Loucy (cell line): Measurements from ENCODE around the gene GOLGA5.

Experiments
- H2AFZ ChIP-seq: fragments of 200-600 bp; sonication (generic); 2 replicates; pipeline ENCODE4 v1.6.0; 2016; ENCODE audit warnings: antibody characterized with exemption, mild to moderate bottlenecking, low read length, moderate library complexity
- H3F3A ChIP-seq: fragments of 200-600 bp; 2 replicates; pipeline ENCODE4 v1.6.0; 2016; ENCODE audit warnings: antibody characterized with exemption, low read depth, mild to moderate bottlenecking
- H3K27me3 ChIP-seq: fragments of 200-600 bp; sonication (generic); 2 replicates; pipeline ENCODE4 v1.6.1; 2014; ENCODE audit warnings: low read length, mild to moderate bottlenecking; ENCODE audit not compliant: insufficient read depth, poor library complexity, severe bottlenecking
- H3K36me3 ChIP-seq: fragments of 200-600 bp; sonication (generic); 2 replicates; pipeline ENCODE4 v1.6.1; 2016; ENCODE audit warnings: low read length; ENCODE audit not compliant: insufficient read depth
- H3K4me1 ChIP-seq: fragments of 200-600 bp; sonication (generic); 2 replicates; pipeline ENCODE4 v1.5.1; 2014; ENCODE audit warnings: low read length, mild to moderate bottlenecking; ENCODE audit not compliant: insufficient read depth, poor library complexity, severe bottlenecking
- H3K4me2 ChIP-seq: fragments of 200-600 bp; sonication (generic); 2 replicates; pipeline ENCODE4 v1.6.0; 2014; ENCODE audit warnings: antibody characterized with exemption, low read length, low read depth, mild to moderate bottlenecking; ENCODE audit not compliant: poor library complexity, severe bottlenecking
- H3K4me3 ChIP-seq: fragments of 200-600 bp; sonication (generic); 2 replicates; pipeline ENCODE4 v1.5.1; 2014; ENCODE audit warnings: low read length, mild to moderate bottlenecking, mixed read lengths; ENCODE audit not compliant: poor library complexity, severe bottlenecking
- H3K79me2 ChIP-seq: fragments of 200-600 bp; sonication (generic); 2 replicates; pipeline ENCODE4 v1.6.1; 2014; ENCODE audit warnings: low read length; ENCODE audit not compliant: insufficient read depth
- H3K9ac ChIP-seq: fragments of 200-600 bp; sonication (generic); 2 replicates; pipeline ENCODE4 v1.6.0; 2014; ENCODE audit warnings: mild to moderate bottlenecking, low read depth, low read length, moderate library complexity; ENCODE audit not compliant: poor library complexity, severe bottlenecking
- H3K9me2 ChIP-seq: fragments of 200-600 bp; sonication (generic); replicated peaks from 2 replicates; pipeline ENCODE4 v1.6.1; 2016; ENCODE audit warnings: low read depth, low read length, mixed read lengths
- H3K9me3 ChIP-seq: fragments of 200-600 bp; sonication (generic); 2 replicates; pipeline ENCODE4 v1.6.1; 2014; ENCODE audit warnings: mild to moderate bottlenecking, antibody characterized with exemption, low read length, low read depth; ENCODE audit not compliant: insufficient read depth
- H4K20me1 ChIP-seq: fragments of 200-600 bp; sonication (generic); 2 replicates; pipeline ENCODE4 v1.6.0; 2014; ENCODE audit warnings: antibody characterized with exemption, low read length, mild to moderate bottlenecking; ENCODE audit not compliant: insufficient read depth, poor library complexity, severe bottlenecking
- EZH2phosphoT487 ChIP-seq: fragments of 200-600 bp; IDR thresholded peaks from 2 replicates; pipeline ENCODE4 v1.6.1; 2018; ENCODE audit warnings: antibody characterized with exemption, mild to moderate bottlenecking, moderate library complexity, borderline replicate concordance
- TF ChIP-seq, protein P1 (sequence below): fragments of 200-600 bp; sonication (generic); conservative IDR thresholded peaks from 2 replicates; pipeline ENCODE4 v1.5.1; 2014; ENCODE audit warnings: mild to moderate bottlenecking, antibody characterized with exemption, low read length

GOLGA5 gene

DNA sequence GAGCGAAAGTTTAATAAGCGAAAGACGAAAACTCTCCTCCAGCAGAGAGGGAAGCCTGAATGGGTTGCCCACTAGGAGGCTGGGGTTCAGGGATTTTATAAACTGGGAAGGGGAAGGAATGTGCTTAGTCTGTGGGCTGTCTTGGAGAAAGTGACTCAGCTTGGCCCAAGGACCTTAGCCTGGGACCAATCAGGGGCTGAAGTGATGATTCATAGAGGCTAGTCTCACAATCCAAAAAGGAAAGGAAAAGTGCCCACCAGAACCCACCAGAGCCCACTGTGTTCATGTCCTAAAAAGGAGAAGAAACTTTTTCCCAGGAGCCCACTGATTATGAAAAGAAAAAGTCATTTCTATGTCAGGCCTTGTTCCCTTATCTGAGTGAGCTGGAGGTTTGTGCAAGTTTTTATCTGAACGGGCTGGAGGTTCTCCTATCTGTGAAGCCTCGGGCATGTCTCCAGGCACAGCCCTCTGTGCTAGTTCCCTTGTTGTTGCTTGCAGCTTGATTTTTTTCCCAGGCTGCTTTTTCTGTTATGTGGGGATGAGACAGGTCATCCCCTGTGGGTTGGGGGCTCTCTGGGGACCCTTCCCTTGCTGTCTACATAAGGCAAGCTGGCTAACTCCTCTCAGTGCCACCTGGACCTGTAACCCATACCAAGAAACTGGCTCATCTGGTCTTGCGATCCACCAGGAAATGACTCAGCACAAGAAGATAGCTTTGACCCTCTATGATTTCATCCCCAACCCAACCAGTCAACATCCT lies 8.3 kb upstream of the GOLGA5 start:
- Histone ChIP-seq H3K9me2 (no peaks in the 10 kb centered on the region), H3F3A (no peaks in the 10 kb centered on the region), H4K20me1 (no peaks in the 10 kb centered on the region), H3K9ac (no peak overlapping the region), H3K36me3 (no peaks in the 10 kb centered on the region), H3K9me3 (peaks cover 14% of the 10 kb centered on the region; the same call in 1 of the 2 replicates), H3K4me2 (no peak overlapping the region), H3K4me1 (peaks cover 8% of the 10 kb centered on the region), H3K4me3 (no peak overlapping the region), H2AFZ (no peak overlapping the region; the same call in 1 of the 2 replicates), H3K27me3 (no peaks in the 10 kb centered on the region), H3K79me2 (no peaks in the 10 kb centered on the region)
- TF ChIP-seq EZH2phosphoT487: no peak
- TF ChIP-seq, protein P1, sequence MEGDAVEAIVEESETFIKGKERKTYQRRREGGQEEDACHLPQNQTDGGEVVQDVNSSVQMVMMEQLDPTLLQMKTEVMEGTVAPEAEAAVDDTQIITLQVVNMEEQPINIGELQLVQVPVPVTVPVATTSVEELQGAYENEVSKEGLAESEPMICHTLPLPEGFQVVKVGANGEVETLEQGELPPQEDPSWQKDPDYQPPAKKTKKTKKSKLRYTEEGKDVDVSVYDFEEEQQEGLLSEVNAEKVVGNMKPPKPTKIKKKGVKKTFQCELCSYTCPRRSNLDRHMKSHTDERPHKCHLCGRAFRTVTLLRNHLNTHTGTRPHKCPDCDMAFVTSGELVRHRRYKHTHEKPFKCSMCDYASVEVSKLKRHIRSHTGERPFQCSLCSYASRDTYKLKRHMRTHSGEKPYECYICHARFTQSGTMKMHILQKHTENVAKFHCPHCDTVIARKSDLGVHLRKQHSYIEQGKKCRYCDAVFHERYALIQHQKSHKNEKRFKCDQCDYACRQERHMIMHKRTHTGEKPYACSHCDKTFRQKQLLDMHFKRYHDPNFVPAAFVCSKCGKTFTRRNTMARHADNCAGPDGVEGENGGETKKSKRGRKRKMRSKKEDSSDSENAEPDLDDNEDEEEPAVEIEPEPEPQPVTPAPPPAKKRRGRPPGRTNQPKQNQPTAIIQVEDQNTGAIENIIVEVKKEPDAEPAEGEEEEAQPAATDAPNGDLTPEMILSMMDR: no peak

DNA sequence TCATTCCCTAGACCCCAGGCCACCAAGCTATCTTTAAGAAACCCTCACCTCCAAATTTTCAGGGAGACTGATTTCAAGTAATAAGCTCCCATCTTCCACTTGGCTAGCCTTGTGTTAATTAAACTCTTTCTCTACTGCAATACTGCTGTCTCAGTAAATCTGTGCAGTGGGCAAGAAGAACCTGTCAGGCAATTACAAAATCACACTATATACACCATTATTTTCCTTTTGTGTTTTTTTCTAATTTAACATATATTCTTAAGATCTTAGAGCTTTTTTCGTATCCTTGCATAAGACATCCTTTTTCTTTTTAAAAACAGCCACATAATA lies 7.7 kb upstream of the GOLGA5 start:
- Histone ChIP-seq H4K20me1 (no peaks in the 10 kb centered on the region), H3K4me1 (peaks cover 7% of the 10 kb centered on the region), H3K27me3 (peaks cover 5% of the 10 kb centered on the region), H3K9ac (no peak overlapping the region), H3K9me2 (no peaks in the 10 kb centered on the region), H2AFZ (no peak overlapping the region), H3K36me3 (no peaks in the 10 kb centered on the region), H3K4me3 (no peak overlapping the region), H3K4me2 (no peak overlapping the region), H3F3A (no peaks in the 10 kb centered on the region), H3K9me3 (peaks cover 14% of the 10 kb centered on the region; the same call in 1 of the 2 replicates), H3K79me2 (no peaks in the 10 kb centered on the region)
- TF ChIP-seq, protein P1: no peak
- no peak for TF ChIP-seq EZH2phosphoT487

DNA sequence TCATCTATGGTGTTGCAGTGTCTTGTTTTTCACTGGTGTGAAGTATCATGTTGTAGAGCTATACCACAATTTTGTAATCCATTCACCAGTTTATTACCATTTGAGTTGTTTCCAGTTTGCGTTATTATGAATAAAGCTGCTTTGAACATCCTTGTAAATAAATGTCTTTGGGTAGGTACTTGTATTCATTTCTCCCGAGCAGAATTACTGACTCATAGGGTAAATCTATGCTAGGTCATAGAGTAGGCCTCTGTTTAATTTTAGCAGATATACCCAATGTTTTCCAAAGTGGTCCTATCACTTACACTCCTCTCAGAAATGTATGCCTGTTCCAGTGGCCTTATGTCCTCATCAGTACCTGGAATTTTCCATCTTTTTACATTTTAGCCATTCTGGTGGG lies 6.6 kb upstream of the GOLGA5 start:
- Histone ChIP-seq H3K79me2 (no peaks in the 10 kb centered on the region), H3K4me2 (no peak overlapping the region), H3K36me3 (no peaks in the 10 kb centered on the region)

More for the DNA sequence above, 6.6 kb upstream of the GOLGA5 start:
- H3K9ac ChIP-seq: no peak overlapping the region
- H3K4me1 ChIP-seq: peaks cover 5% of the 10 kb centered on the region
- H3K27me3 ChIP-seq: peaks cover 10% of the 10 kb centered on the region
- no peak for TF ChIP-seq EZH2phosphoT487
- H3K4me3 ChIP-seq: no peak overlapping the region
- H3F3A ChIP-seq: no peaks in the 10 kb centered on the region
- H2AFZ ChIP-seq: no peak overlapping the region
- no peaks in the 10 kb centered on the region for H4K20me1 ChIP-seq
- H3K9me3 ChIP-seq: peaks cover 14% of the 10 kb centered on the region; the same call in 1 of the 2 replicates
- no peaks in the 10 kb centered on the region for H3K9me2 ChIP-seq
